Stimulated activated CD8-positive, alpha-beta memory T cell treated with anti-CD3 and anti-CD28 coated beads, Interleukin-12 subunit alpha, Interleukin-12 subunit beta, amount 100 ng/mL, for 1 hour (primary cell): ENCODE results near the gene ATG16L1.

ENCODE experiments used
- DNase-seq: peaks from one replicate; pipeline ENCODE4 v3.0.0-alpha.2; 2020; ENCODE audit warnings: low read depth

ATG16L1 gene

DNA sequence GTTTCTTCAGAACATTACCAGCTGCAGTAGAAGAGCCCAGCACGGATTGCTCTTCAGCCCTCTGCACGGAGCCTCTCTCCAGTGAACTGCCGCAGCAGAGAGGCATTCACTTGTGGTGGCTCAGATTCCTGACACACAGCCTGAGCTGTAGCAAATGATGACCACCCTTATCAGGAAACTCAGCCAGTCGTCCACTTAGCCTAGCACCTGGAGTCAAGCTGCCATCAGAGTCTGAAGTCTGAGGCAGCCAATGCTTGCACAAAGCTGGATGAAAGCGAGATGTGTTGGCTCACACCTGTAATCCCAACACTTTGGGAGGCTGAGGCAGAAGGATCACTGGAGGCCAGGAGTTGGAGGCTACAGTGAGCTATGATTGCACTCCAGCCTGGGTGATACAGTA, 44.4 kb downstream of the ATG16L1 start:
- no peak for DNase-seq

DNA sequence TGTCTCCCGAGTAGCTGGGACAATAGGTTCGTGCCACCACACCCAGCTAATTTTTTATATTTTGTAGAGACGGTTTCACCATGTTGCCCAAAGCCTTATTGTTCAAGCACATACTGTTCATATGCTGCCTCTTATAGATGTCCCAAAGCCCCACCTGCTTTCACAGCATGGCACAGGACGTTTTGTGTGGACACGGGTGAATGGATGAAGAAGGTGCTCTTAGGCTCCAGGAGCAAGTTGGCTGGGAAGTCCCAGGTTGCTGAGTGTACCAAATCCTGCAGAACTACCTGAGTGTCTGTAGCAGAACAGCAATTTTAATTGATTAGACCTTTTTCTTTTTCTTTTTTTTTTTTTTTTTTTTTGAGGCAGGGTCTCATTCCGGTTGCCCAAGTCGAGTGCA, 45.6 kb downstream of the ATG16L1 start:
- no peak for DNase-seq

DNA sequence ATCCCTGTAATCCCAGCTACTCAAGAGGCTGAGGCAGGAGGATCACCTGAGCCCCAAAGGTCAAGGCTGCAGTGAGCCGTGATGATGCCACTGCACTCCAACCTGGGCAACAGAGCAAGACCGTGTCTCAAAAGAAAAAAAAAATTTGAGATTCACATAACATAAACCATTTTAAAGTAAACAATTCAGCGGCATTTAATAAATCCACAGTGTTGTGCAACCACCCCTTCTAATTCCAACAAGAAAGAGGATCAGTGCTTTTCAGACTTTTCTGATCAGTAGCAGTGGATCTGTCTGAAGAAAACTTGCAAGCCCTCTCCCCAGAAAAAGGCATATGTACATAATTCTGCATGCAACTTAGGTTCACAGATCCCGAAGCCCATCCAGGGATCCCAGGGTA, 48.9 kb downstream of the ATG16L1 start:
- no peak for DNase-seq

DNA sequence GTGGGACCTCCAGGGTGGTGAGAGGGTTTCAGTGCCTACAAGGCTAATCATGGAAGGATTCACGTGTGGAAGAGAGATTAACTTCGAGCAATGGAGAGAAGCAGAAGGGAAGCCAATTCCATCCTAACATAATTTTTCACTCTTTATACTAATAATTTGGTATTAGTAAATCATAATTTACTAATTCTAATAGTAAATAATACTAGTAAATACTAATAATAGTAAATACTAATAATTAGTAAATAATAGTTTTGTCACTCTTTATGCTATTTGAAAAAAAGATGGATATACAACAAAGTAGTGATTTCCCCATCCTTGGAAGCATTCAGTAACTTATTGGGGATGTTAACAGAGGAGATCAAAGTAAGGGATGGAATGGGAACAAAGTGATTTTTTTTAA, 49.8 kb downstream of the ATG16L1 start:
- DNase-seq, result no peak

DNA sequence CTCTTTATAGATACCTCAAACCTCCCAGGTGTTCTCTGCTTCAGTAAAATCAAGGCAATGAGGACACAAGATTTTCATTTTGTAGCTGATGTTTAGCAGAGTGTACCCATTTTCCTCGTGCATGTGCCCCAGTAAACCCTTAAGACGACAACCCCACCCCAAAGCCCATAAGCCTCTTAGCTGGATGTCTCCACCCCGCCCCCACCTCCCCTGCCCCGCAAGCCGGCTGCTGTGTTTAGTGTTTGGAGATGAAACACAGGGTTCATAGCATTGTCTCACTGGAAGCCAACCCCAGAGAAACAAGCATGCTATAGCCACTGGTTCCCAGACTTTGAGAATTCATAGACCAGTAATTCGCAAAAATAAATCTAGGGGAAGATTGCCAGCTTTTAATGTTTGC, 50.3 kb downstream of the ATG16L1 start:
- no peak for DNase-seq

DNA sequence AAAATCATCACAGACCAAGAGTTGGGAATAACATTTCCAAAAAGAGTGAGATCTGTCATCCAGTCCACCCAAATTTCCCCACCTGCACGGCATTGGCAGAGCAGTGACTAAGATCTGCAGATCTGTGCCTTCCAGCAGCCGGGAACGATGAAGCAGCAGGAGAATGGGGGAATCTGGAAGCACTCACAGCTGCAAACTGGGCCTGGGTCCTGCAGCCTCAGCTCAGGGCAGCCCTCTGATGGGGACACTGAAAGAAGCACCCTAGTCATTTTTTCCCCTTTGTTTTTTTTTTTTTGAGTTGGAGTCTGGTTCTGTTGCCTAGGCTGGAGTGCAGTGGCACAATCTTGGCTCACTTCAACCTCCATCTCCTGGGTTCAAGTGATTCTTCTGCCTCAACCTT, 51.8 kb downstream of the ATG16L1 start:
- DNase-seq, result no peak

DNA sequence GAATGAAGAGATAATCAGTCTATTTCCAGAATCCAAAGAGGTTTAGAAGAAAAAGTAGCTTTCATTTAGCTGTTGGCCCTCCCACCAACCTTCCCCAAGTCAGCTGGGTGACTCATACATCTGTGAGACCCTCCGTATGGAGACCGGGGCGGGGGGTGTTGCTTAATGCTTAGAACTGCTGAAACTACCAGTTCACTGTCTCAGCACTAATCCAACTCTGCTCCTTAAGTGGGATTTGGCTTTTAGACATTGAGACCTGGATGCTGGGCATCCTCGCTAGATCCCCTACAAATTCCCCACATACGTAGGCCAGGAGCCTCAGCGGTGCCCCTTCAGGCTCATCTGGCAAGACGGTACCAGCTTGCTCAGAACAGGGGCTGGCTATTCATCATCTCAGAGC, 56.1 kb downstream of the ATG16L1 start, which contains the start of gene SAG:
TSS of gene SAG (plus strand) at position 252 of the 400 bp plus-strand sequence. CDS start 1,374 bp downstream, outside the sequence.
- no peak for DNase-seq

DNA sequence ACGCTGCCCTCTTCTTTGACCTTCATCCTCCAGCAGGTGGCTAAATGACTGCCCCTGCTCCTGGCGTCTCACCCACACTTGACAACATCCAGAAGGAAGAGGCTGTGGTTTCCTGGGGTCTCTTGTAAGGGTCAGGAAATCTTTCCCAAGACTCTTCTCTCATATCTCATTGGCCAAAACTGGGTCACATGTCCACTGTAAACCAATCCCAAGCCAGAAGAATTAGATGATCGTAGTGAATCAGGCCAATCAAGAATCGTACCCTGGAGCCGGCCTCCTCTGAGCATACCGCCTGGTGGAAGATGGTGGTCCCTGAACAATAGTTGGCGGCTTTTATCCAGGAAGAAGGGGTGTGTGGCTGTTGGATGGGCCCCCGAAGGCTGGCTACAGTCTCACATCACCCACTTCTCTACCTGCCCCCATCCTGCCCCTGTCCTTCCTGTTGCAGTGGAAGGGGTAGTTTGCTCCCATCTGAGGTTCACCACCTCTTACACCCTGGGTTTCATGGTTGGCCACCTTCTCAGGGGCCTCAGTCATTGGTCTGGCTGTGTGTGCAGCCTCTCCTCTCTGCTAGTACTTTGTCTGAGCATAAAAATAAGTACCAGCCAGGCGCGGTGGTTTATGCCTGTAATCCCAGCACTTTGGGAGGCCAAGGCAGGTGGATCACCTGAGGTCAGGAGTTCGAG, 59.9 kb downstream of the ATG16L1 start:
- DNase-seq, result no peak

DNA sequence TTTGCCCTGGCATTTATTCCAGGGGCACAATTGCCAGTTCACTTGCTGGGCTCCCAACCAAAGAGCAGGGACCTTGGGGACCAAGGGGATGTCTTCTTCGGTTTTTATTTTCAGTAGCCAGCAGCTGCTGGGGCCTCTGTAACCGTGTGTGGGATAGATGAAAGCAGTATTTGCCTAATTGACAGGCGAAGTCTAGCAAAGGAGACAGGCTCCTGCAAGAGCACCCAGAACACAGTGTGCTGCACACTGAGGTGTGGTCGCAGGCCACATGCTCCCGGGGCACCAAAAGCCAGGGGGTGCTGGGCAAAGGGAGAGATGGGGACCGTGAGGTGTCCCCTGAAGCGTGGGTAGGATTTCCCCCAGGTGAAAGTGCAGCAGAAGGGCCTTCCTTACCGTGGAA, 61.4 kb downstream of the ATG16L1 start:
- DNase-seq, result no peak

DNA sequence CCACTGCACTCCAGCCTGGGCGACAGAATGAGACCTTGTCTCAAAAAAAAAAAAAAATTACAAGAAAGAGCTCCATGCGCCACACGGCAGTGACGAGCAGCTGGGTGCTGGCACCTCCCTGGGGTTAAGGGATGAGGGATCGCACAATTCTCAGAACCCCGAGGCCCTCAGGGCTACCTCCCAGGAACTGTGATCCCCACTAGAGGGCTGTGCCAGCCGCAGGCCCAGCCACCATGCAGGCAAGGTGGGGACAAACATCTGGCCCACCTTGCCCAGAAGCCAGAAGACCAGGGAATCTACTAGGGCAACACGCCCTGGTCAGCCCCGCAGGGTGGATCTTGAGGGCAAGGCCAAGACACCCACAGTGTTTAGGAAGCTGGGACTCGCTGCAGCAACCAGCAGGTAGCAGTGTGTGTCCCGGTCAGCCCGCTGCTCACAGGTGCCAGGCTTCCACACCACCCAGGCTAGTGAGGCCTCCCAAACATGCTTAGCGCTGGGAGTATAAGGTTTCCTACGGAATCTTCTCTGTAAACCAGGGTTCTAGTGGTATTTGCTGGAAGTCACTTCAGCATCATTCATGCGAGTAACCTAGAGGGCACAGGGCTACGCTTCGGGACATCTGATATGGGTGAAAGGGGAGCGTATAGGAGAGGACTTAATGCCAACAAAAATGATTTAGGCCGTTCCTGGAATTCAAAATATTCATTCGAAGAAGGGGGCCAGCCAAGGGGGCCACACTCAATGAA, 62.9 kb downstream of the ATG16L1 start:
- no peak for DNase-seq

DNA sequence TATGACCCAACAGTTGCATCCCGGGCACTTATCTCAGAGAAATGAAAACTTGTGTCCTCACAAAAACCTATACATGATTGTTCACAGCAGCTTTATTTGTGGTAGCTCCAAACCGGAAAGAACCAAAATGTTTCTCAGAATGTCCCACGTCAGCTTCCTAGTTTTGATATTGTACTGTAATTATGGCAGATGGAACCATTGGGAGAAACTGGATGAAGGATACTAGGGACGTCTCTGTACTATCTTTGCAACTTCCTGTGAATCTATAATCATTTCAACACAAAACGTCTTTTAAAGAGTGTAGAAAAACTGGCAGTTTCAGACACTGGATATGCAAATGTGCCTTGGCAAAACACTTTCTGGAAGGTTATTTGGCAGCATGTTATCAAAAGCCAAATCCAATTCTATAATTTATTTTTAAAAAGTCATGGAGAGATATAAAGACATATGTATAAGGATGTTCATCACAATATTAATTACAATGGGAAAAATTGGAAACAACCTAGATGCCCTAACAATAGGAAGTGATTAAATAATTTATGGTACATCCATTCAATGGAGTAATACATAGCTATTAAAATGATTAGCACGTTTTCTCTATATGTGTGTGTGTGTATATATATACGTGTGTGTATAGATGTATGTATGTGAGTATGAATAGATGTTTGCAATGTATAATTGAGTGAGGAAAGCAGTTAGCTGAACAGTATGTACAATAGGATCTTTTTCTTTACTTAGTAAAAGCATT, 65.9 kb downstream of the ATG16L1 start:
- DNase-seq, result no peak

DNA sequence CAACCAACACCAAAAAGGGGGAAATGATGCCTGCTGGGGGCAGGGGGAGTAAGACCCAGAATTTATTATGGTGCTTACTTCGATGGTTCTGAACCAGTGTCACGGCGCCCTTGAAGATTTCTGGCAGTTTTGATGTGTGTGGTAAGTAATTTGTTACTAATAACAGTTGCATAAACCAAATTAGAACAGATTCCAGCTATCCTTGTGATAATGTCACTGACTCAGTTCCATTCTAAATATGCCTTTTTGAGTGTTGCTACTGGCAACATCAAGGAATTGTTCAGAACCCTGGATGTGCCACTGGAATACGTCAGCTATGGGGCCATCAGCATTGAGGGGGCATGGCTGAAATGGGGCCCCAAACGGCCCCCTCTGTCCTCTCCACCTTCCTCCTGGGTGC, 67.8 kb downstream of the ATG16L1 start:
- no peak for DNase-seq

DNA sequence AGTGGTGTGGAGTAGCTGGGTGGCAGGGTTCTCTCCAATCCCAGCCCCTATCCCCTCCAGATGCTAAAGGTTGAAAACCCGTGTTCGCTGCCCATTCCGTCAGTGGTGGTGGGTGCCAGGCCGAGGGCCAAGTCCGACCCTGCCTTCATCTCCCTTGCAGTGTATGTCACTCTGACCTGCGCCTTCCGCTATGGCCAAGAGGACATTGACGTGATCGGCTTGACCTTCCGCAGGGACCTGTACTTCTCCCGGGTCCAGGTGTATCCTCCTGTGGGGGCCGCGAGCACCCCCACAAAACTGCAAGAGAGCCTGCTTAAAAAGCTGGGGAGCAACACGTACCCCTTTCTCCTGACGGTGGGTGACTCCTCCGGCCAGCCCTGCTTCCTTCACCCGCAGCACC, 69.0 kb downstream of the ATG16L1 start:
- DNase-seq, result no peak

DNA sequence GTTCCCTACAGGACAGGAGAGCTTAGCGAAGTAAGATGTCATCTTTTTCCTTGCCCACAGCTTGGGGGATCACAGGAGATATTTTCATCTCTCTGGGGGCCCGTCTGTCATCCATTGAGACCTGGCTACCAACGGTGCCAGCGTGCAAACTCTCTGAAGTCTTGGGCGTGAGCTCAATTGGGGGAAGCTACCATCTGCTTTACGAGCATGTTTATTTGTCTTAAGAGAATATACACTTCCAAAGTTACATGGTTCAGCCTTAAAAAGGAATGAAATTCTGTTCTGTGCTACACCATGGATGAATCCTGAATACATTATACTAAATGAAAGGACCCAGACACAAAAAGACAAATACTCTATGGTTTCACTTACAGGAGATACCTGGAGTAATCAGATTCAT, 69.7 kb downstream of the ATG16L1 start:
- no peak for DNase-seq

DNA sequence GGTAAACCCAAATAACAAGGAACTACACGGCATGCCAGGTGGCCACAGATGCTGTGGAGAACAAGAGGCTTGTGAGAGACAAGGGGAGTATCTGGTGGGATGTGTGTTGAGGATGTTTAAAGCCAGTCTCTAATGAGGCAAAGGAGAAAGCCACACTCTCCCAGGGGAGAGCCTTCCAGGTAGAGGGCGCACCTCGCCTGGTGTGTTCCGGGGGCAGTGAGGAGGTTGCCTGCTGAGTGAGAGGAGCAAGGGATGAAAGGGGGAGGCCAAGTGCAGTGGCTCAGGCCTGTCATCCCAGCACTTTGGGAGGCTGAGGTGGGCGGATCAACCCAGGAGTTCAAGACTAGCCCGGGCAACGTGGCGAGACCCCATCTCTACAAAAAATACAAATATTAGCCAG, 72.4 kb downstream of the ATG16L1 start:
- DNase-seq, result no peak

DNA sequence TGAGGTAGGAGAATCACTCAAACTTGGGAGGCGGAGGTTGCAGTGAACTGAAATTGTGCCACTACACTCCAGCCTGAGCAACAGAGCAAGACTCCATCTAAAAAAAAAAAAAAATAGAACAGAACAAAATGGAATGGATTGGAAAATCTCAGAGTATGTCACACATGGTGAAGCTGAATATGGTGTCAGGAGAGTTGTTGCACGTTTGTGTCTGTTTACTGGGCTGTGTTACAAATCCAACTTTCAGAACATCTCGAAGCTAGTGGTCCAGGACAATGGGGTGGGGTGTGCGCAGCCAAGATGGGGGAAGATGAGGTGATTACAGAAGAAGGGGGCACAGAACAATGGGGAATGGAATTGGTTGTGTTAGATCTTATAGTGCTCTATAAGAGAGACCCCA, 73.8 kb downstream of the ATG16L1 start:
- DNase-seq, result no peak

DNA sequence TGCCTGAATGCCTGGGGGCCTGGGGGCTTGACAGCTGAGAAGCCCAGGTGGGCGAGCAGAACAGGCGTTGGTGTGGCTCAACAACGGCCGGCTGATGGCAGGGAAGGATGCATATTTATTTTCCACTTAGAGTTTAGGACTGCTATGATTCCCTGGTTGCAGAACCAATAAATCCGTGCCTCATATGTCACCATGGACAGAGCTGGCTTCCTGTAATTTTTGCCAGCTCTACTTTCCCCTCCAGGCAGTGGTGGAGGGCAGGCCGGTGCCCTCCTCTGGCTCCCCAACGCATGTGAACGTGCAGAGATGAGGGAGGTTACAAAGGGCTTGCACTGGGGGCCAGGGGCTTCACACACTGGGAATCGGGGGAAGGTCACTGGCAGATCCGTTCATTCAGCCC, 74.3 kb downstream of the ATG16L1 start:
- no peak for DNase-seq

DNA sequence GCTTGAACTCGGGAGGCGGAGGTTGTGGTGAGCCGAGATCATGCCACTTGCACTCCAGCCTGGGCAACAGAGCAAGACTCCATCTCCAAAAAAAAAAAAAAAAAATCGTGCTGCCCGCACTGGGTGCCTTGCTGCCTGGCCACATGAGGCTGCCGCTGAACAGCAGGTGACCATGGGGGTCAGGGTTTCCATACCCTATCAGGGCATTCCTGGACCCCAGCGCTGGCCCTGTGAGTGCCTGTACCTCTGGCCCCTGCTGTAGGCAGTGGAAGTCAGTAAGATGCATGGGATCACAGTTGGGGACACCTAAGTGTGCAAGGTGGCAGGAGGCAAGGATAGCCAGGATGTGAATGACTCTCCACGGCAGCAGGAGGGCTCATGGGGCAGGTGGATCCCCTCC, 75.0 kb downstream of the ATG16L1 start:
- DNase-seq, result no peak

DNA sequence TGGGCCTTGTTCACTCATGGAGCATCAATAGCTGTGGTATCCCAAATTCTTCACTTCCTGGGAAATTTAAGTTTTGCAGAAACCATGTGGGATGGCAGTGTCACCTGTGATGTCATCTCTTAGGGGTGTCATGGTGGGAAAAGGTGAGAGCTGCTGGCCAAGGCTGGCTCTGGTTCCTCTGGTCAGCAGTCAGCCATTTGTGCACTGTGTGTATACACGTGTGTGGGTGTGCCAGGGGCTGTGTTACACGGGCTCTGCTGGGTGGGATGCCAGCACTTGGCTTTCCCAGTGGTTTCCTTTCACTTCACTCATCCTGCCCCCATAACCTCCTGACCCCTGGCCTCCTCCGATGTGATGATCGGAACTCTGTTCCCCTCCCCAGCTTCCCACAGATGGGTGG, 77.4 kb downstream of the ATG16L1 start:
- no peak for DNase-seq

DNA sequence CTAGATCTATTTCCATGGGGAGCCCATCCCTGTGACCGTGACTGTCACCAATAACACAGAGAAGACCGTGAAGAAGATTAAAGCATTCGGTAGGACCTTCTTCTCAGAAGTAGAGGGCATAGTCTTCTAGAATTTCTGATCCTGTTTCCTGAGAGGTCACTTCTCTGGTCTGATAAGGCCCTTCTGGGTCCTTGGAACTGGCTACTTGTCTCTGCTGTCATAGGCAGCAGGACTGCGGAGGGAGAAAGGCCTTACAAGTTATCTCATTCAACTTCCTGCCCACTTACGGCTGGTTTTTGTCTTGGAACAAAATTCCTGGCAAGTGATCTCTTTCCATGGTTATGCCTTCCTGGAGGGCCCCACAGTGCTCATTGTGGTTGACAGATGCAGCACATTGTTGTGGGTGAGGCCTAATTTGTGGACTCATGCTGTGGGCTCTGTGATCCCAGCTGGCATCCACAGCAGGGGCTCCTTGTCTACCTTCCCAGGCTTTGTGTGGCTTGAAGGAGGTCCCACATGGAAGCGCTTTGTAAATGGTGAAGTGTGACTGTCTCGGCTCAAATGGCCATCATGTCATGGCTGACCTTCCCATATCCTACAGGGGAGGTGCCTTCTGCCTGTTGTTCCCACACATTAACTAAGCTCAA, 78.1 kb downstream of the ATG16L1 start:
- DNase-seq, result no peak

DNA sequence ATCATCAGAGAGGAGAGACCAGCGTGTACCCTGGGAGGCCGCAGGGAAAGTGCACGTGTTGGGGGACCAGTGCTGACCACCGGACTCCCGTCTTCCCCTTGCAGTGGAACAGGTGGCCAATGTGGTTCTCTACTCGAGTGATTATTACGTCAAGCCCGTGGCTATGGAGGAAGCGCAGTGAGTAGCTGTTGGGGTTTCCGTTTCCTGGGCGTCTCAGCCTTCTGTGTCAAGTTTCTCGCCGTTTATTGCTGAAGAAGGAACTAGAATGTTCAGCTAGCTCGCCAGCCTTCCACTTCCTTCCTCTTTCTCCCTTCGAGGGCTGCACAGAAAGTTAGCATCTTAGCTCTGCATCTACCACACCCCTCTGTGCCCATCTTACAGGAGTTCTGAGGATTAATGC, 80.1 kb downstream of the ATG16L1 start:
- peak; percentile 61 for DNase-seq

DNA sequence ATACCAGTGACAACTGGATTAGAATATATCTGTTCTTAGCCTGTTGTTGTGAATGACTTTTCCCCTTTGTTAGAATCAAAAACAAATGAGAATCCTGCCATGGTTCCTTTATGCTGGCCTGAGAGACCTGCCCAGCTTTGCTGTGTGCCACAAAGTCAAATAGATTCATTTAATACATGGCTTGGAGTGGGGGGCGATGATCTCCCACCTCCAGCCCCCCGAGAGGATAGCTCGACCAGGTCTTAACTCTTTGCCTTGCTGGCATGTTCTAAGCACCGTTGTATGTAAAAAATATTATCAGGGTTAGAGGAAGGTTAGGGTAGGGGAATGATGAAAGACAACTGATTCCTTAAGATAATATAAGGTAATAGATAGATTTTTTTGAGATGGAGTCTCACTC, 80.7 kb downstream of the ATG16L1 start:
- DNase-seq, result no peak

DNA sequence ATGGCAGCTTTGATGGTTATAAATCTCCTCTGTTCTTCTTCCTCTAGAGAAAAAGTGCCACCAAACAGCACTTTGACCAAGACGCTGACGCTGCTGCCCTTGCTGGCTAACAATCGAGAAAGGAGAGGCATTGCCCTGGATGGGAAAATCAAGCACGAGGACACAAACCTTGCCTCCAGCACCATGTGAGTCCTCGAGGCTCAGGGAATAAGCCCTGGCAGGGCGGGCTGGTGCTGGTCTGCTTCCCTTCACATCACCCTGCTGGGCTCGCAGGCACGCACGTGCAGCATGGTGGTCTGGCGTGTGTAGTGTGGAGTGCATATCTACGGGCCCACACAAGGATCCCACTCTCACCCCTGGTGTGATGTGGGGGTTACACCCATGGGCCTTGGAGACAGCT, 83.4 kb downstream of the ATG16L1 start:
- no peak for DNase-seq
